HEK293T (cell line): ENCODE data around the gene PIK3CD.
"Not testable (repeated sequence)": the region's sequence is repeated elsewhere in the genome, so short reads cannot be mapped to it uniquely, and the experiment has no call there.

Experiments used
- FOXA1 ChIP-seq: fragments of 450-650 bp; IDR thresholded peaks from 2 replicates; pipeline ENCODE4 v1.6.1; 2016; ENCODE audit warnings: mild to moderate bottlenecking
- FOXK2 ChIP-seq: fragments of 450-650 bp; IDR thresholded peaks from 2 replicates; pipeline ENCODE4 v1.6.1; 2016; ENCODE audit warnings: mild to moderate bottlenecking
- SUZ12 ChIP-seq: fragments of 450-650 bp; IDR thresholded peaks from 2 replicates; pipeline ENCODE4 v1.6.1; 2016; ENCODE audit warnings: mild to moderate bottlenecking

- not testable (repeated sequence) for TF ChIP-seq FOXA1, SUZ12, FOXK2
Observed at GRCh38 chr1:9625030-9625429, 26.5 kb upstream of the PIK3CD start.
